ENCODE results near the gene PTGDR. TPM values are rescaled to one million over a fixed set of nuclear protein-coding genes. Genes with fewer than 3 reads are reported as not detected.

PTGDR gene
- total RNA-seq, 1 experiment from 2014 or later: not detected

DNA sequence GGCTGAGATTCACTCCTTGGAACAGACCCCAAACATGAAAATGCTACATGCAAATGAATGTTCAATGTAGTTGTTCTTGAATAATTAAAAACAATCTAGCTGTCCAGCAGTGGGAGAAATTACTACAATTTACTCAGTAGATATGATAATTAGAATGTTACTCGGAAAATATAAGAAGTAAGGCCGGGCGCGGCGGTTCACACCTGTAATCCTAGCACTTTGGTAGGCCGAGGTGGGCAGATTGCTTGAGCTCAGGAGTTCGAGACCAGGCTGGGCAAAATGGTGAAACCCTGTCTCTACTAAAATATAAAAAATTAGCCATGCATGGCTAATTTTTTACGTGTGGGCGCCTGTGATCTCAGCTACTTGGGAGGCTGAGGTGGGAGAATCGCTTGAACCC lies 31.3 kb downstream of the PTGDR start:
- H3K4me1 ChIP-seq (replicated peaks; ENCODE audit: insufficient read depth): no peaks in the 10 kb centered on the region
- no peaks in the 10 kb centered on the region for H3K27me3 ChIP-seq (ENCODE audit: insufficient read depth, low read depth)
- DNase-seq: no peak
- H3K9me2 ChIP-seq (ENCODE audit: insufficient read depth): no peaks in the 10 kb centered on the region
- no peaks in the 10 kb centered on the region for H4K20me1 ChIP-seq (ENCODE audit: insufficient read depth)
- no peak overlapping the region for H3K27ac ChIP-seq
- ChIA-PET POLR2A (ENCODE audit: unreplicated experiment) (interaction anchor here (0.9 kb wide), 1 partner anchor 185 kb away, joined by 3 read pairs; no protein-coding TSS in a partner anchor), CTCF (interaction anchor here (0.6 kb wide), 1 partner anchor 236 kb away, joined by 3 read pairs; no protein-coding TSS in a partner anchor)
- H3K79me2 ChIP-seq (ENCODE audit: low read depth): no peaks in the 10 kb centered on the region
- H3F3A ChIP-seq (ENCODE audit: insufficient read depth, low read depth): no peaks in the 10 kb centered on the region
- no peak overlapping the region for H3K4me2 ChIP-seq
- no peak overlapping the region for H3K4me3 ChIP-seq
- no peaks in the 10 kb centered on the region for H3K9me3 ChIP-seq (ENCODE audit: insufficient read depth, low read depth)
- BruUV-seq (replicated peaks): no TSS peak
- H3K36me3 ChIP-seq (ENCODE audit: low read depth): no peaks in the 10 kb centered on the region
- no peak for TF ChIP-seq EZH2 (IDR thresholded peaks at IDR 0.05; ENCODE audit: low read depth)
- TF ChIP-seq, protein P1, sequence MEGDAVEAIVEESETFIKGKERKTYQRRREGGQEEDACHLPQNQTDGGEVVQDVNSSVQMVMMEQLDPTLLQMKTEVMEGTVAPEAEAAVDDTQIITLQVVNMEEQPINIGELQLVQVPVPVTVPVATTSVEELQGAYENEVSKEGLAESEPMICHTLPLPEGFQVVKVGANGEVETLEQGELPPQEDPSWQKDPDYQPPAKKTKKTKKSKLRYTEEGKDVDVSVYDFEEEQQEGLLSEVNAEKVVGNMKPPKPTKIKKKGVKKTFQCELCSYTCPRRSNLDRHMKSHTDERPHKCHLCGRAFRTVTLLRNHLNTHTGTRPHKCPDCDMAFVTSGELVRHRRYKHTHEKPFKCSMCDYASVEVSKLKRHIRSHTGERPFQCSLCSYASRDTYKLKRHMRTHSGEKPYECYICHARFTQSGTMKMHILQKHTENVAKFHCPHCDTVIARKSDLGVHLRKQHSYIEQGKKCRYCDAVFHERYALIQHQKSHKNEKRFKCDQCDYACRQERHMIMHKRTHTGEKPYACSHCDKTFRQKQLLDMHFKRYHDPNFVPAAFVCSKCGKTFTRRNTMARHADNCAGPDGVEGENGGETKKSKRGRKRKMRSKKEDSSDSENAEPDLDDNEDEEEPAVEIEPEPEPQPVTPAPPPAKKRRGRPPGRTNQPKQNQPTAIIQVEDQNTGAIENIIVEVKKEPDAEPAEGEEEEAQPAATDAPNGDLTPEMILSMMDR (conservative IDR thresholded peaks at IDR 0.05): no peak
- intact Hi-C loops (cut with micrococcal nuclease; ENCODE audit: unreplicated experiment): loop anchor here (1.0 kb wide), 1 partner anchor 175 kb away; no protein-coding TSS in a partner anchor
- no peak overlapping the region for H2AFZ ChIP-seq

DNA sequence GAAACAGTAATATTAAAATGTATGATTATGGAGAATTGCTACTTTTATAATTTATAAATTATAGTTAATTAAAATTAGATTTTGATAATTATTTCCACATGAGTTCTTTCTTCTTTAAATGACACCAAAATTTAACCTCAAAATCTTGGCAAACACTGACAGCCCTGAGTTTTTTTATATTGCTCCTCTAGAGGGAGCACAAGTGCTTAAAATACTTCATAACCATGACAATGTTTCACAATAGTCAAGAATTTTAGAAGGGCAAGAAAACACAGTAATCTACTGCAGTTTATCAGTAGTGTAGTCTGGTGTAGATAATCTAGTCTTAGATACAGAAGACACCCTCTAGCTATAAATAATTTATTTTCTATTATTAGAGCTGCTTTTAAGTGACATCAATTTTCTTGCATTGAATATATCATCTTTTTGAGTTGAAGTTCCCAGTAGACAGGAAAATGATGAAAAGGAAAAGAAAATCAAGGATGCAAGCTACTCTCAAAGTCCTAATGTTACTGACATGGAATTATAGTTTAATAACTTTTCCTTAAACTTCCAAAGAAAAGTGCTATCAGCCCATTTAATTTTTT lies 32.3 kb downstream of the PTGDR start:
- H2AFZ ChIP-seq: no peak overlapping the region
- intact Hi-C loops (cut with micrococcal nuclease; ENCODE audit: unreplicated experiment): loop anchor here (1.0 to 10.0 kb wide), 2 partner anchors 174 to 1005 kb away; no protein-coding TSS in a partner anchor
- no peaks in the 10 kb centered on the region for H4K20me1 ChIP-seq (ENCODE audit: insufficient read depth)
- peak in 1 of 2 experiments; percentile 58 for DNase-seq
- H3K9me3 ChIP-seq (ENCODE audit: insufficient read depth, low read depth): no peaks in the 10 kb centered on the region
- H3K4me1 ChIP-seq (replicated peaks; ENCODE audit: insufficient read depth): no peaks in the 10 kb centered on the region
- no peak overlapping the region for H3K27ac ChIP-seq
- POLR2A ChIA-PET (ENCODE audit: unreplicated experiment): interaction anchor here (0.7 kb wide), 1 partner anchor 661 kb away, joined by 27 read pairs; no protein-coding TSS in a partner anchor
- TF ChIP-seq, protein P1 (conservative IDR thresholded peaks at IDR 0.05): peak; percentile 86
- TF ChIP-seq EZH2 (IDR thresholded peaks at IDR 0.05; ENCODE audit: low read depth): no peak
- H3K36me3 ChIP-seq (ENCODE audit: low read depth): no peaks in the 10 kb centered on the region
- no peak overlapping the region for H3K4me3 ChIP-seq
- H3K9me2 ChIP-seq (ENCODE audit: insufficient read depth): no peaks in the 10 kb centered on the region
- BruUV-seq (replicated peaks): no TSS peak
- CTCF ChIA-PET: interaction anchor here (0.7 kb wide), 2 partner anchors 71 to 558 kb away, joined by 3 read pairs; no protein-coding TSS in a partner anchor
- no peak overlapping the region for H3K4me2 ChIP-seq
- H3F3A ChIP-seq (ENCODE audit: insufficient read depth, low read depth): no peaks in the 10 kb centered on the region
- no peaks in the 10 kb centered on the region for H3K27me3 ChIP-seq (ENCODE audit: insufficient read depth, low read depth)
- no peaks in the 10 kb centered on the region for H3K79me2 ChIP-seq (ENCODE audit: low read depth)

DNA sequence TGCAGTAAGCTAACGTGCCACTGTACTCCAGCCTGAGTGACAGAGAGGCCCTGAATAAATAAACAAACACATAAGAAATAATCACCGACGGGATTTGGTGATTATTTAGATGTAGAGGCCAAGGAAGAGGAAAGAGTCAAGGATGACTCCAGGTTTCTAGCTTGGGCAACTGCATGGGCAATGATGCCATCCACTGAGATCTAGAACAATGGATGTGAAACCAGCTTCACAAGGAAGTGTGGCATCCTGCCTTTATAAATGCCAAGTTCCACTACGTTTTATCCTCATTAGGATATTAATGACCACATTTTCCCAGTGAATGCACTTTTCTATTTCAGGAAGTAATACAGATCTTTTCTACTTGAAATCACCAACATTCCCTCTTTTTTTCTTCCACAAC lies 35.7 kb downstream of the PTGDR start:
- Histone ChIP-seq H3K4me2 (no peak overlapping the region), H3K9me3 (ENCODE audit: insufficient read depth, low read depth) (no peaks in the 10 kb centered on the region), H3K9me2 (ENCODE audit: insufficient read depth) (no peaks in the 10 kb centered on the region), H3K4me3 (no peak overlapping the region), H3K79me2 (ENCODE audit: low read depth) (no peaks in the 10 kb centered on the region), H3K36me3 (ENCODE audit: low read depth) (no peaks in the 10 kb centered on the region), H2AFZ (no peak overlapping the region), H3F3A (ENCODE audit: insufficient read depth, low read depth) (no peaks in the 10 kb centered on the region), H3K27ac (no peak overlapping the region), H3K4me1 (replicated peaks; ENCODE audit: insufficient read depth) (no peaks in the 10 kb centered on the region), H4K20me1 (ENCODE audit: insufficient read depth) (no peaks in the 10 kb centered on the region), H3K27me3 (ENCODE audit: insufficient read depth, low read depth) (no peaks in the 10 kb centered on the region)
- BruUV-seq (replicated peaks): no TSS peak
- intact Hi-C loops (cut with micrococcal nuclease; ENCODE audit: unreplicated experiment): loop anchor here (10.0 kb wide), 1 partner anchor 1002 kb away; no protein-coding TSS in a partner anchor
- POLR2A ChIA-PET (ENCODE audit: unreplicated experiment): interaction anchor here (0.7 kb wide), 1 partner anchor 67 kb away, joined by 5 read pairs; no protein-coding TSS in a partner anchor
- no peak for DNase-seq
- no peak for TF ChIP-seq EZH2 (IDR thresholded peaks at IDR 0.05; ENCODE audit: low read depth)
- TF ChIP-seq, protein P1 (conservative IDR thresholded peaks at IDR 0.05): no peak
- CTCF ChIA-PET: interaction anchor here (0.5 kb wide), 1 partner anchor 774 kb away, joined by 4 read pairs; no protein-coding TSS in a partner anchor

All from PC-9 (cell line).